ENCODE data around the gene UVRAG.

DNA sequence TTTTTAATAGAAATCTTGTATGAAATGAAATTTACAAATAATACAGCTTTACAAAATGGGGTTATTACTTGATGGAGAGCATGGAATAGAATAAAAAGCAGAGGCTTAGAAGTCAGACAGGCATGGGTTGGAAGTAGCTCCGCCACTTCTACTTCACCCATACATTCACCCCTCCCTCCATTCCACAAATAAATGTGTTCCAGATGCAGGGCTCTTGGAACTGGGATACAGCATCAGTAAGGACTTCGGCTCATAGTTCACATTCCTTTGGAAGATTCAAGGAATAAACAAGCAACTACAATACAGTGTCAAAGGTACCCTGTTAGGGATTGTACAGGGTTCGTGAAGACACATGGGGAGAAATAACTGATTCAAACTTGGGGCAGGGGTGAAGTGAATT is 234.5 kb downstream of the UVRAG start:
- TF ChIP-seq, protein P1, sequence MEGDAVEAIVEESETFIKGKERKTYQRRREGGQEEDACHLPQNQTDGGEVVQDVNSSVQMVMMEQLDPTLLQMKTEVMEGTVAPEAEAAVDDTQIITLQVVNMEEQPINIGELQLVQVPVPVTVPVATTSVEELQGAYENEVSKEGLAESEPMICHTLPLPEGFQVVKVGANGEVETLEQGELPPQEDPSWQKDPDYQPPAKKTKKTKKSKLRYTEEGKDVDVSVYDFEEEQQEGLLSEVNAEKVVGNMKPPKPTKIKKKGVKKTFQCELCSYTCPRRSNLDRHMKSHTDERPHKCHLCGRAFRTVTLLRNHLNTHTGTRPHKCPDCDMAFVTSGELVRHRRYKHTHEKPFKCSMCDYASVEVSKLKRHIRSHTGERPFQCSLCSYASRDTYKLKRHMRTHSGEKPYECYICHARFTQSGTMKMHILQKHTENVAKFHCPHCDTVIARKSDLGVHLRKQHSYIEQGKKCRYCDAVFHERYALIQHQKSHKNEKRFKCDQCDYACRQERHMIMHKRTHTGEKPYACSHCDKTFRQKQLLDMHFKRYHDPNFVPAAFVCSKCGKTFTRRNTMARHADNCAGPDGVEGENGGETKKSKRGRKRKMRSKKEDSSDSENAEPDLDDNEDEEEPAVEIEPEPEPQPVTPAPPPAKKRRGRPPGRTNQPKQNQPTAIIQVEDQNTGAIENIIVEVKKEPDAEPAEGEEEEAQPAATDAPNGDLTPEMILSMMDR (IDR thresholded peaks at IDR 0.05), result no peak
- TF ChIP-seq POLR2A (IDR thresholded peaks at IDR 0.05), result no peak

Measured in tibial nerve (tissue), 3 donors.